ENCODE measurements around the gene VTN. TPM values are rescaled to one million over a fixed set of nuclear protein-coding genes. Genes with fewer than 3 reads are reported as not detected.

The VTN gene
- total and polyA plus RNA-seq, 2 donors (not counting 1 experiment from before 2014, with no cell fraction given) = 0.34 to 0.36 TPM

DNA sequence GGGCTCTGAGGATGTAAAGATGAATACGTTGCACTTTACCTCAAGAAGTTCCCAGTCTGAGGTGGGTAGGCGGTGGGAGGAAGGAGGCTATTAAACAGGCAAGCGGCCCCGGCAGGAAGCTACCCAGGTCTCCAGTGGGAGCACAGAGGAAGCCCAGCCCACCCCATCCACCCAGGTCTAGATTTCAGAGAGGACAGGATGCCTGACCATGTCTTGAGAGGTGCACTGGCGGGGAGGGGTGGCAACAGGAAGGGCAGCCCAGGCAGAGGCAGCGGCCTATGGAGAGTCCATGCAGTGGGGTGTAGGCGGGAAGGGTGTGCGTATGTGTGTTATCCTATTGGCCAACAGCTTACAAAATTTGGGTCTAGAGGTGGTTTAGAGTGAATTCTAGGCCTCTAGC is 15.3 kb upstream of the VTN start:
- Histone ChIP-seq H3K79me2 (ENCODE audit: control insufficient read depth, insufficient read depth, low read length) (peaks cover 8% of the 10 kb centered on the region), H4K20me1 (ENCODE audit: control insufficient read depth, insufficient read depth, low read length, poor library complexity, severe bottlenecking) (peaks cover 12% of the 10 kb centered on the region), H3K4me2 (replicated peaks; ENCODE audit: low read depth, low read length, poor library complexity, severe bottlenecking) (peak overlapping the region; percentile 92), H3K9me3 (ENCODE audit: control extremely low read depth in 1 of 3, control insufficient read depth in 2 of 3, insufficient read depth in 1 of 3, low read length in 2 of 3) (peaks cover 0 to 4% (median 0%) of the 10 kb centered on the region in 3 donors), H3K36me3 (replicated peaks in 1 of 2; ENCODE audit: control extremely low read depth in 1 of 2, control insufficient read depth in 1 of 2, extremely low read depth in 1 of 2, insufficient read depth in 2 of 2, low read length in 1 of 2) (peaks cover 3 to 19% of the 10 kb centered on the region in 2 experiments), H3K27me3 (replicated peaks in 1 of 4; ENCODE audit: control extremely low read depth in 1 of 4, control insufficient read depth in 3 of 4, insufficient read depth in 4 of 4, low read length in 3 of 4) (peaks cover 0 to 32% (median 2%) of the 10 kb centered on the region in 4 experiments), H3K4me1 (ENCODE audit: control insufficient read depth in 2 of 2, insufficient read depth in 2 of 2, low read length in 2 of 2) (peaks cover 16 to 20% of the 10 kb centered on the region in 2 donors), H3K27ac (ENCODE audit: low read length in 2 of 2) (no peak overlapping the region), H3K9ac (ENCODE audit: low read length) (peak overlapping the region; percentile 65), H2AFZ (ENCODE audit: insufficient read depth, low read depth, low read length, poor library complexity, severe bottlenecking) (no peak overlapping the region), H3K4me3 (ENCODE audit: control extremely low read depth in 1 of 5, extremely low read depth in 1 of 5, insufficient read depth in 1 of 5, low read depth in 2 of 5, low read length in 4 of 5) (peak overlapping the region in 4 of 5 experiments; percentile 42 to 74 (median 60))
- Mint-ChIP-seq H3K9me3 (ENCODE audit: insufficient read depth) (no peaks in the 10 kb centered on the region), H3K4me3 (peak overlapping the region; percentile 92), H3K27ac (no peak overlapping the region), H3K4me1 (peaks cover 26% of the 10 kb centered on the region), H3K27me3 (peaks cover 27% of the 10 kb centered on the region)
- intact Hi-C loops (cut with micrococcal nuclease) = loop anchor here (2.0 kb wide), 1 partner anchor 15 kb away; the partner anchor contains the start of genes SARM1 and VTN
- WGBS (ENCODE audit: insufficient coverage) = 42% methylated on average over 5 of the region's 8 CpGs
- CTCF ChIA-PET = interaction anchor here (0.6 to 1.6 kb wide), 3 partner anchors 31 to 116 kb away, joined by 3 to 6 read pairs (median 5); no protein-coding TSS in a partner anchor
- DNase-seq (no peak), ATAC-seq (ENCODE audit: low read depth) (no peak)
- TF ChIP-seq, protein P1, sequence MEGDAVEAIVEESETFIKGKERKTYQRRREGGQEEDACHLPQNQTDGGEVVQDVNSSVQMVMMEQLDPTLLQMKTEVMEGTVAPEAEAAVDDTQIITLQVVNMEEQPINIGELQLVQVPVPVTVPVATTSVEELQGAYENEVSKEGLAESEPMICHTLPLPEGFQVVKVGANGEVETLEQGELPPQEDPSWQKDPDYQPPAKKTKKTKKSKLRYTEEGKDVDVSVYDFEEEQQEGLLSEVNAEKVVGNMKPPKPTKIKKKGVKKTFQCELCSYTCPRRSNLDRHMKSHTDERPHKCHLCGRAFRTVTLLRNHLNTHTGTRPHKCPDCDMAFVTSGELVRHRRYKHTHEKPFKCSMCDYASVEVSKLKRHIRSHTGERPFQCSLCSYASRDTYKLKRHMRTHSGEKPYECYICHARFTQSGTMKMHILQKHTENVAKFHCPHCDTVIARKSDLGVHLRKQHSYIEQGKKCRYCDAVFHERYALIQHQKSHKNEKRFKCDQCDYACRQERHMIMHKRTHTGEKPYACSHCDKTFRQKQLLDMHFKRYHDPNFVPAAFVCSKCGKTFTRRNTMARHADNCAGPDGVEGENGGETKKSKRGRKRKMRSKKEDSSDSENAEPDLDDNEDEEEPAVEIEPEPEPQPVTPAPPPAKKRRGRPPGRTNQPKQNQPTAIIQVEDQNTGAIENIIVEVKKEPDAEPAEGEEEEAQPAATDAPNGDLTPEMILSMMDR (IDR thresholded peaks at IDR 0.05) = no peak
- TF ChIP-seq EZH2 (IDR thresholded peaks at IDR 0.05; ENCODE audit: borderline replicate concordance, insufficient read depth, low read depth, low read length, poor library complexity, severe bottlenecking) = no peak
- POLR2A ChIA-PET = no interaction called here

DNA sequence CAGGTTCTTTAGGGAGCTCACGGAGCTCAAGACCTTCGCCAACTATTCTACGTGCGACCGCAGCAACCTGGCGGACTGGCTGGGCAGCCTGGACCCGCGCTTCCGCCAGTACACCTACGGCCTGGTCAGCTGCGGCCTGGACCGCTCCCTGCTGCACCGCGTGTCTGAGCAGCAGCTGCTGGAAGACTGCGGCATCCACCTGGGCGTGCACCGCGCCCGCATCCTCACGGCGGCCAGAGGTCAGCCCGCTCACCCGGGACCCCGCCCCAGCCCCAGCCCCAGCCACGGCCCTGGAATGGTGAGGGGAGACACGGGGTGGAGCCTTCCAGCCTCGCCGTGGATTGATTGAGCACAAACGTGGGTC is 14.9 kb upstream of the VTN start:
- H3K4me1 ChIP-seq (ENCODE audit: control insufficient read depth in 2 of 2, insufficient read depth in 2 of 2, low read length in 2 of 2) = peaks cover 16 to 20% of the 10 kb centered on the region in 2 donors
- peak overlapping the region; percentile 65 for H3K9ac ChIP-seq (ENCODE audit: low read length)
- Mint-ChIP-seq H3K9me3 (ENCODE audit: insufficient read depth) (no peaks in the 10 kb centered on the region), H3K4me1 (peaks cover 26% of the 10 kb centered on the region), H3K27ac (no peak overlapping the region), H3K27me3 (peaks cover 27% of the 10 kb centered on the region), H3K4me3 (peak overlapping the region; percentile 92)
- no peak for ATAC-seq (ENCODE audit: low read depth)
- H3K36me3 ChIP-seq (replicated peaks in 1 of 2; ENCODE audit: control extremely low read depth in 1 of 2, control insufficient read depth in 1 of 2, extremely low read depth in 1 of 2, insufficient read depth in 2 of 2, low read length in 1 of 2) = peaks cover 3 to 15% of the 10 kb centered on the region in 2 experiments
- ChIA-PET CTCF (interaction anchor here (1.1 kb wide), 1 partner anchor 32 kb away, joined by 6 read pairs; no protein-coding TSS in a partner anchor), POLR2A (no interaction called here)
- peak overlapping the region in 4 of 5 experiments; percentile 42 to 74 (median 60) for H3K4me3 ChIP-seq (ENCODE audit: control extremely low read depth in 1 of 5, extremely low read depth in 1 of 5, insufficient read depth in 1 of 5, low read depth in 2 of 5, low read length in 4 of 5)
- peak overlapping the region; percentile 92 for H3K4me2 ChIP-seq (replicated peaks; ENCODE audit: low read depth, low read length, poor library complexity, severe bottlenecking)
- peaks cover 11% of the 10 kb centered on the region for H3K79me2 ChIP-seq (ENCODE audit: control insufficient read depth, insufficient read depth, low read length)
- no peak overlapping the region for H3K27ac ChIP-seq (ENCODE audit: low read length in 2 of 2)
- H2AFZ ChIP-seq (ENCODE audit: insufficient read depth, low read depth, low read length, poor library complexity, severe bottlenecking) = peak overlapping the region; percentile 79
- intact Hi-C loops (cut with micrococcal nuclease) = loop anchor here (2.0 kb wide), 1 partner anchor 14 kb away; the partner anchor contains the start of genes SARM1 and VTN
- peaks cover 14% of the 10 kb centered on the region for H4K20me1 ChIP-seq (ENCODE audit: control insufficient read depth, insufficient read depth, low read length, poor library complexity, severe bottlenecking)
- TF ChIP-seq, protein P1 (IDR thresholded peaks at IDR 0.05) = no peak
- peaks cover 0 to 32% (median 2%) of the 10 kb centered on the region in 4 experiments for H3K27me3 ChIP-seq (replicated peaks in 1 of 4; ENCODE audit: control extremely low read depth in 1 of 4, control insufficient read depth in 3 of 4, insufficient read depth in 4 of 4, low read length in 3 of 4)
- WGBS (ENCODE audit: insufficient coverage) = 5% methylated on average over 26 of the region's 29 CpGs
- H3K9me3 ChIP-seq (ENCODE audit: control extremely low read depth in 1 of 3, control insufficient read depth in 2 of 3, insufficient read depth in 1 of 3, low read length in 2 of 3) = peaks cover 0 to 4% (median under 1%) of the 10 kb centered on the region in 3 donors
- DNase-seq = no peak
